Astrocyte (in vitro differentiated cells and primary cell): ENCODE measurements around the gene CHMP4B.

ENCODE experiments used
- EZH2 ChIP-seq: IDR thresholded peaks from 2 replicates; pipeline ENCODE4 v1.6.1; 2012; ENCODE audit warnings: mild to moderate bottlenecking, low read length, inconsistent platforms; ENCODE audit not compliant: insufficient read depth
- TF ChIP-seq, protein P1 (sequence below): IDR thresholded peaks from 2 replicates; pipeline ENCODE4 v1.5.1; 2011; ENCODE audit warnings: low read depth, mild to moderate bottlenecking, inconsistent platforms, low read length, moderate library complexity; ENCODE audit not compliant: insufficient read depth

DNA sequence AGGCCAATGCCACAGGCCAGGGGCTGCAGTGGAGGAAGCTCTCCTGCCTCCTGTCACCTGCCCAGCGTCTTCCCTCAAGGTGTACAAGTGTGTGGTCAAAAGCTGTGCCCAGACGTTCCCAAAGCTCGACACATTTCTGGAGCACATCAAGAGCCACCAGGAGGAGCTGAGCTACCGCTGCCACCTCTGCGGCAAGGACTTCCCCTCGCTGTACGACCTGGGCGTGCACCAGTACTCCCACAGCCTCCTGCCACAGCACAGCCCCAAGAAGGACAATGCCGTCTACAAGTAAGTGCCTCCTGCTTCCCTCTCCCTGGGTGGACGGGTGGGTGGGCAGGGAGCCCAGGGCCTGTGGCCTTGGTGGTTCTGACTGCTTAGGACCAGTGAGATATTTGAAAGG, 41.1 kb upstream of the CHMP4B start:
- TF ChIP-seq, protein P1, sequence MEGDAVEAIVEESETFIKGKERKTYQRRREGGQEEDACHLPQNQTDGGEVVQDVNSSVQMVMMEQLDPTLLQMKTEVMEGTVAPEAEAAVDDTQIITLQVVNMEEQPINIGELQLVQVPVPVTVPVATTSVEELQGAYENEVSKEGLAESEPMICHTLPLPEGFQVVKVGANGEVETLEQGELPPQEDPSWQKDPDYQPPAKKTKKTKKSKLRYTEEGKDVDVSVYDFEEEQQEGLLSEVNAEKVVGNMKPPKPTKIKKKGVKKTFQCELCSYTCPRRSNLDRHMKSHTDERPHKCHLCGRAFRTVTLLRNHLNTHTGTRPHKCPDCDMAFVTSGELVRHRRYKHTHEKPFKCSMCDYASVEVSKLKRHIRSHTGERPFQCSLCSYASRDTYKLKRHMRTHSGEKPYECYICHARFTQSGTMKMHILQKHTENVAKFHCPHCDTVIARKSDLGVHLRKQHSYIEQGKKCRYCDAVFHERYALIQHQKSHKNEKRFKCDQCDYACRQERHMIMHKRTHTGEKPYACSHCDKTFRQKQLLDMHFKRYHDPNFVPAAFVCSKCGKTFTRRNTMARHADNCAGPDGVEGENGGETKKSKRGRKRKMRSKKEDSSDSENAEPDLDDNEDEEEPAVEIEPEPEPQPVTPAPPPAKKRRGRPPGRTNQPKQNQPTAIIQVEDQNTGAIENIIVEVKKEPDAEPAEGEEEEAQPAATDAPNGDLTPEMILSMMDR = no peak
- no peak for TF ChIP-seq EZH2
